Endothelial cell of umbilical vein (primary cell): Measurements from ENCODE around the gene FXYD7. TPM values are rescaled to one million over a fixed set of nuclear protein-coding genes. Genes with fewer than 3 reads are reported as not detected.

Experiments used
- BruUV-seq: library from RNA; stranded (reverse); fragments of 400-500 nt; replicated peaks from 2 replicates; lab custom pipeline; 2021; lab: Mats Ljungman, UMichigan
- CTCF ChIA-PET: fragments of 300-600, 350-600 bp; sonication (Branson Sonifier 250); formaldehyde crosslinking; loops from one replicate; lab custom pipeline; 2021; ENCODE audit warnings: antibody characterized with exemption, inconsistent platforms; lab: Charles Lee
- POLR2A ChIA-PET: fragments of 300-600, 350-600 bp; sonication (Branson Sonifier 250); formaldehyde crosslinking; loops from one replicate; lab custom pipeline; 2021; ENCODE audit warnings: antibody characterized with exemption, inconsistent platforms; lab: Charles Lee
- DNase-seq: peaks from one replicate; pipeline ENCODE4 v3.0.0-alpha.2; 2011; ENCODE audit warnings: low read depth, low spot score
- FAIRE-seq: peaks from 2 replicates; lab custom pipeline; 2011; peaks lifted over from hg19 to GRCh38; lab: Jason Lieb, UNC
- H2AFZ ChIP-seq: 2 replicates; pipeline ENCODE4 v1.6.0; 2012; ENCODE audit warnings: low read depth, low read length, control low read depth, inconsistent platforms
- H3K27ac ChIP-seq: 2 replicates; pipeline ENCODE4 v1.5.1; 2011; ENCODE audit warnings: low read depth, mild to moderate bottlenecking, control low read depth, low read length, moderate library complexity; ENCODE audit not compliant: insufficient read depth
- H3K27me3 ChIP-seq, 2 experiments: 2 replicates each; pipeline versions ENCODE4 v1.6.0 to v1.6.1; 2011; ENCODE audit warnings: low read length in 2 of 2, mixed read lengths in 1 of 2; ENCODE audit not compliant: control insufficient read depth in 2 of 2, insufficient read depth in 2 of 2
- H3K36me3 ChIP-seq, 2 experiments: 2 replicates in 1 of 2; 3 replicates in 1 of 2; pipeline ENCODE4 v1.5.1; 2011; ENCODE audit warnings: low read length in 2 of 2, mild to moderate bottlenecking in 1 of 2, moderate library complexity in 1 of 2; ENCODE audit not compliant: control insufficient read depth in 2 of 2, insufficient read depth in 2 of 2; ENCODE audit errors: extremely low read depth in 1 of 2
- H3K4me1 ChIP-seq: 3 replicates; pipeline ENCODE4 v1.5.1; 2011; ENCODE audit warnings: mild to moderate bottlenecking, low read length; ENCODE audit not compliant: control insufficient read depth, insufficient read depth; ENCODE audit errors: extremely low read depth
- H3K4me2 ChIP-seq: 2 replicates; pipeline ENCODE4 v1.6.1; 2011; ENCODE audit warnings: low read length, control low read depth, mixed read lengths; ENCODE audit not compliant: insufficient read depth
- H3K4me3 ChIP-seq, 3 experiments: fragments of 200-600 bp in 1 of 3; sonication (generic), shearing (Covaris generic) in 1 of 3; replicated peaks in 1 of 3; 2 replicates each; pipeline ENCODE4 v1.5.1; 2011 to 2016; ENCODE audit warnings: control low read depth in 3 of 3, low read length in 3 of 3, mild to moderate bottlenecking in 2 of 3, inconsistent platforms in 1 of 3, low read depth in 1 of 3, moderate library complexity in 1 of 3; ENCODE audit not compliant: insufficient read depth in 1 of 3
- H3K79me2 ChIP-seq: 2 replicates; pipeline ENCODE4 v1.6.0; 2012; ENCODE audit warnings: low read length, inconsistent platforms; ENCODE audit not compliant: control insufficient read depth, insufficient read depth
- H3K9ac ChIP-seq: replicated peaks from 2 replicates; pipeline ENCODE3; 2011; ENCODE audit warnings: low read length, control low read depth; ENCODE audit not compliant: insufficient read depth; ENCODE audit errors: extremely low read depth
- H3K9me1 ChIP-seq: replicated peaks from 3 replicates; pipeline ENCODE4 v1.6.0; 2011; ENCODE audit warnings: mild to moderate bottlenecking, low read length; ENCODE audit not compliant: control insufficient read depth, insufficient read depth; ENCODE audit errors: extremely low read depth
- H3K9me3 ChIP-seq: replicated peaks from 2 replicates; pipeline ENCODE4 v1.5.1; 2012; ENCODE audit warnings: low read length, inconsistent platforms; ENCODE audit not compliant: control insufficient read depth, insufficient read depth
- H4K20me1 ChIP-seq: replicated peaks from 2 replicates; pipeline ENCODE3; 2011; ENCODE audit warnings: mild to moderate bottlenecking, low read length; ENCODE audit not compliant: control insufficient read depth, insufficient read depth; ENCODE audit errors: extremely low read depth
- CTCF ChIP-seq, 2 donors: IDR thresholded peaks; 1 replicate in 1 of 2; 2 replicates in 1 of 2; pipeline ENCODE4 v1.5.1; 2011; ENCODE audit warnings: low read length in 2 of 2, mild to moderate bottlenecking in 2 of 2, moderate library complexity in 2 of 2, control low read depth in 1 of 2, inconsistent platforms in 1 of 2, low read depth in 1 of 2; ENCODE audit not compliant: insufficient read depth in 1 of 2; ENCODE audit errors: extremely low read depth in 1 of 2
- EZH2 ChIP-seq: IDR thresholded peaks from 2 replicates; pipeline ENCODE4 v1.6.1; 2012; ENCODE audit warnings: borderline replicate concordance, low read depth, mild to moderate bottlenecking, moderate library complexity, low read length, inconsistent platforms; ENCODE audit not compliant: severe bottlenecking
- FOS ChIP-seq: IDR thresholded peaks from 2 replicates; pipeline ENCODE4 v1.6.1; 2011; ENCODE audit warnings: mild to moderate bottlenecking, low read length, moderate library complexity, borderline replicate concordance; ENCODE audit not compliant: insufficient read depth
- GATA2 ChIP-seq: IDR thresholded peaks from 2 replicates; pipeline ENCODE4 v1.7.0; 2011; ENCODE audit warnings: low read depth, mild to moderate bottlenecking, moderate library complexity, mixed read lengths, low read length; ENCODE audit not compliant: insufficient read length, insufficient read depth
- JUN ChIP-seq: IDR thresholded peaks from 2 replicates; pipeline ENCODE4 v1.6.1; 2011; ENCODE audit warnings: borderline replicate concordance, low read depth; ENCODE audit not compliant: insufficient read length, insufficient read depth
- MAX ChIP-seq: IDR thresholded peaks from 2 replicates; pipeline ENCODE4 v1.6.1; 2011; ENCODE audit not compliant: insufficient read depth, insufficient read length
- MYC ChIP-seq: IDR thresholded peaks from one replicate; pipeline ENCODE4 v1.6.1; 2011; ENCODE audit warnings: mild to moderate bottlenecking, low read depth, low read length
- POLR2A ChIP-seq: IDR thresholded peaks from 2 replicates; pipeline ENCODE4 v1.6.1; 2012; ENCODE audit warnings: low read depth, mild to moderate bottlenecking, control low read depth, low read length
- POLR2AphosphoS5 ChIP-seq: IDR thresholded peaks from 2 replicates; pipeline ENCODE4 v1.6.1; 2012; ENCODE audit warnings: low read depth, mild to moderate bottlenecking, control low read depth, low read length, moderate library complexity; ENCODE audit not compliant: insufficient read depth
- dilution Hi-C: fragments of 300-500 bp; cut with MboI; formaldehyde crosslinking; loops from one replicate; pipeline ENCODE4 v1.15.0; 2019; ENCODE audit warnings: low sequenced_read_pairs; ENCODE audit not compliant: extremely low pct_ligation_motif_present
- intact Hi-C: fragments of 100-400 bp; cut with micrococcal nuclease; formaldehyde crosslinking; loops from one replicate; pipeline ENCODE4 v1.10.0; 2022
- polyA plus RNA-seq, 4 experiments: library from polyadenylated mRNA; depleted of rRNA in 3 of 4; stranded (reverse) in 3 of 4; unstranded in 1 of 4; fragments of >200 nt; gene quantifications; 2 replicates each; pipeline versions ENCODE4 v1.2.1 to v1.2.3, GENCODE V29; 2011 to 2012; ENCODE audit warnings: missing spikeins in 1 of 4
- total RNA-seq: library from RNA; stranded (reverse); gene quantifications from 2 replicates; pipeline ENCODE4 v1.2.3, GENCODE V29; 2021

FXYD7 gene
- total and polyA plus RNA-seq, 2 donors (not counting 3 experiments of a cell fraction or from before 2014, with no cell fraction given), result not detected

DNA sequence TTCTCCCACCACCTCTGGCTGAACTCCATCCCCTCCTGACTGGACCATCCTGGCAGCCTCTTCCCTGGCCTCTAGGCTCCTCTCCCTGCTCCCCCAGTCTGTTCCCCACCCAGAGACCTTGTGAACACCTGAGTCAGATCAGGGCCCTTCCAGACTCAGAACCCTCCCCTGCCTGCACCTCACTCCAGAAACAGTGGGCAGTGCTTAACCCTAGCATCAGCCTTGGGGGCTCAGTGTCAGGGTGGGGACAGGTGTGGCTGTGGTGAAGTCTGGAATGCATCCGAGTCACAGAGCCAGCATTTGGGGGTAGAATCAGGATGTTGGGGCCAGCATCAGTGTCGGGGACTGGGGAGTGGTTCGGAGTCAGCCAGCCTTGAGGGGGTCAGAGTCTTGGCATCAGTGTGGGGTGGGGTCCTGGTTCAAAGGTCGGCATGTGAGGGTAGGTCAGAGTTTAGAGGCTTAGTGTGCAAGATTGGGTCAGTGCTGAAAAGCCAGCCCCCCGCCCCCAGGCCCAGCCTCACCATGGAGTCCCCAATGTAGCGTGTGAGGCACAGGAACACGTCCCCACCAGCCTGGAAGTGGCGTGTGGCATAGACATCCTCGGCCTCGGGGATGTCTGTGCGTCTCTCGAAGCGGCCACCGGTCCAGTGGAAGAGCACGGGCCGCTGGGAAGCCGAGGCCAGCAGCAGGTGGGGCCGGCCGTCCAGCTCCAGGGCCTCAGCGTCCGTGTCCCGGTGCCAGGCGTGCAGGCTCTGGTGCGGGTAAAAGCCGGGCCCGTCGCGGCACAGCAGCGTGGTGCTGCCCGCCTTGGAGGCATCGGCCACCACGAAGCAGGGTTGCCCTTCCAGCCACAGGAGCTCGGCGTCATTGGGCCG is 17.1 kb upstream of the FXYD7 start:
- ChIA-PET POLR2A (no interaction called here), CTCF (interaction anchor here (1.1 to 2.1 kb wide), 3 partner anchors 10 to 16 kb away, joined by 3 to 16 read pairs (median 5); no protein-coding TSS in a partner anchor)
- H3K4me1 ChIP-seq, result peaks cover 3% of the 10 kb centered on the region
- H3K9ac ChIP-seq, result no peak overlapping the region
- no peak overlapping the region for H3K27ac ChIP-seq
- H3K79me2 ChIP-seq, result no peaks in the 10 kb centered on the region
- H3K27me3 ChIP-seq, result no peaks in the 10 kb centered on the region
- FAIRE-seq (no peak), DNase-seq (no peak)
- H3K4me2 ChIP-seq, result no peak overlapping the region
- intact Hi-C loops, result no loop called here
- no peaks in the 10 kb centered on the region for H3K9me1 ChIP-seq
- TF ChIP-seq POLR2AphosphoS5 (no peak), FOS (no peak), CTCF (IDR thresholded peaks at IDR 0.05; ENCODE audit: extremely low read depth in 1 of 2, insufficient read depth in 1 of 2, low read depth in 1 of 2, low read length in 2 of 2) (no peak), POLR2A (no peak), GATA2 (no peak), JUN (no peak), MAX (no peak), MYC (no peak), EZH2 (no peak)
- no peak overlapping the region for H3K4me3 ChIP-seq
- no peaks in the 10 kb centered on the region for H3K9me3 ChIP-seq
- H2AFZ ChIP-seq, result no peak overlapping the region
- BruUV-seq, result no TSS peak
- dilution Hi-C loops, result no loop called here
- no peaks in the 10 kb centered on the region for H3K36me3 ChIP-seq
- no peaks in the 10 kb centered on the region for H4K20me1 ChIP-seq
